Fibroblast of skin of left quadriceps (primary cell): Measurements from ENCODE around the gene EIF4E1B.

Experiments
- DNase-seq, 2 experiments: peaks; one replicate each; pipeline ENCODE4 v3.0.0-alpha.2; 2013; ENCODE audit warnings: low read depth in 2 of 2

Gene EIF4E1B

GRCh38 chr5:176626876-176627236 is 3.6 kb upstream of the EIF4E1B start:
- no peak for DNase-seq

GRCh38 chr5:176627582-176627981 is 2.9 kb upstream of the EIF4E1B start:
- DNase-seq, result no peak

GRCh38 chr5:176628406-176629228 is 1.9 kb upstream of the EIF4E1B start:
- DNase-seq, result no peak

GRCh38 chr5:176629317-176629852 is 1.1 kb upstream of the EIF4E1B start:
- DNase-seq, result no peak

GRCh38 chr5:176630681-176631222 is 277 bp downstream of the EIF4E1B start:
- DNase-seq, result no peak

GRCh38 chr5:176631383-176632200 is 1.1 kb downstream of the EIF4E1B start:
- DNase-seq, result no peak

GRCh38 chr5:176632745-176633144 is 2.3 kb downstream of the EIF4E1B start:
- DNase-seq, result no peak

- no peak for DNase-seq
Observed at GRCh38 chr5:176633598-176633997, 3.1 kb downstream of the EIF4E1B start.

- DNase-seq, result no peak
Observed at GRCh38 chr5:176636426-176636825, 6.0 kb downstream of the EIF4E1B start.

GRCh38 chr5:176637556-176637955 is 7.1 kb downstream of the EIF4E1B start:
- DNase-seq, result no peak

GRCh38 chr5:176638437-176638836 is 8.0 kb downstream of the EIF4E1B start:
- DNase-seq, result no peak

- no peak for DNase-seq
Observed at GRCh38 chr5:176639208-176639607, 8.7 kb downstream of the EIF4E1B start.

- DNase-seq, result no peak
Observed at GRCh38 chr5:176639981-176640380, 9.5 kb downstream of the EIF4E1B start.

GRCh38 chr5:176640616-176641015 is 10.1 kb downstream of the EIF4E1B start:
- no peak for DNase-seq

- no peak for DNase-seq
Observed at GRCh38 chr5:176642675-176643490, 12.4 kb downstream of the EIF4E1B start.

- no peak for DNase-seq
Observed at GRCh38 chr5:176643491-176644219, 13.2 kb downstream of the EIF4E1B start.

GRCh38 chr5:176644294-176644693 is 13.8 kb downstream of the EIF4E1B start:
- no peak for DNase-seq

GRCh38 chr5:176644878-176645670 is 14.6 kb downstream of the EIF4E1B start:
- DNase-seq, result no peak

GRCh38 chr5:176646049-176646706 is 15.7 kb downstream of the EIF4E1B start:
- DNase-seq, result no peak

GRCh38 chr5:176646707-176647029 is 16.2 kb downstream of the EIF4E1B start:
- no peak for DNase-seq
